OCI-LY3 (cell line): ENCODE data around the gene BRAT1.

ENCODE experiments used
- CTCF ChIP-seq: fragments of 200-600, 300-600 bp; sonication (generic); IDR thresholded peaks from 2 replicates; pipeline ENCODE4 v1.5.1; 2014; ENCODE audit warnings: antibody characterized with exemption, low read length, low read depth
- EZH2phosphoT487 ChIP-seq: fragments of 200-600 bp; shearing (Covaris generic); IDR thresholded peaks from 2 replicates; pipeline ENCODE4 v1.6.1; 2018; ENCODE audit warnings: antibody characterized with exemption, mixed run types, low read depth

- TF ChIP-seq CTCF, result no peak
- no peak for TF ChIP-seq EZH2phosphoT487
These were observed 39.3 kb upstream of the BRAT1 start for GRCh38 chr7:2594599-2594998.
